ENCODE results near the gene MAP6. TPM values are rescaled to one million over a fixed set of nuclear protein-coding genes. Genes with fewer than 3 reads are reported as not detected.

Gene MAP6
- polyA plus RNA-seq, 1 experiment: 1.5 TPM

- ChIA-PET POLR2A (interaction anchor here (1.2 kb wide), 1 partner anchor 29 kb away, joined by 5 read pairs; no protein-coding TSS in a partner anchor), CTCF (interaction anchor here (0.7 to 1.0 kb wide), 2 partner anchors 9 to 152 kb away, joined by 3 to 5 read pairs; no protein-coding TSS in a partner anchor)
- Histone ChIP-seq H3K27ac (ENCODE audit: low read depth, low read length) (no peak overlapping the region), H3K9me3 (ENCODE audit: control insufficient read depth, insufficient read depth, low read length) (no peaks in the 10 kb centered on the region), H3K27me3 (ENCODE audit: control insufficient read depth, insufficient read depth, low read length) (peaks cover 3% of the 10 kb centered on the region), H3K4me3 (ENCODE audit: low read depth, low read length) (no peak overlapping the region)
- no peak for TF ChIP-seq CTCF (IDR thresholded peaks at IDR 0.05; ENCODE audit: low read depth, low read length)
- no peak for DNase-seq (ENCODE audit: low read depth, low spot score)
Measured at GRCh38 chr11:75541193-75542087, 127.4 kb downstream of the MAP6 start.

- Histone ChIP-seq H3K9me3 (ENCODE audit: control insufficient read depth, insufficient read depth, low read length) (no peaks in the 10 kb centered on the region), H3K27me3 (ENCODE audit: control insufficient read depth, insufficient read depth, low read length) (peaks cover 3% of the 10 kb centered on the region), H3K4me3 (ENCODE audit: low read depth, low read length) (no peak overlapping the region), H3K27ac (ENCODE audit: low read depth, low read length) (no peak overlapping the region)
- DNase-seq (ENCODE audit: low read depth, low spot score): no peak
- TF ChIP-seq CTCF (IDR thresholded peaks at IDR 0.05; ENCODE audit: low read depth, low read length): no peak
- POLR2A ChIA-PET: no interaction called here
- CTCF ChIA-PET: interaction anchor here (0.7 kb wide), 1 partner anchor 95 kb away, joined by 7 read pairs; no protein-coding TSS in a partner anchor
Measured at GRCh38 chr11:75539459-75540334, 129.1 kb downstream of the MAP6 start.

- no peaks in the 10 kb centered on the region for H3K27me3 ChIP-seq (ENCODE audit: control insufficient read depth, insufficient read depth, low read length)
- no peak overlapping the region for H3K27ac ChIP-seq (ENCODE audit: low read depth, low read length)
- DNase-seq (ENCODE audit: low read depth, low spot score): no peak
- no peaks in the 10 kb centered on the region for H3K9me3 ChIP-seq (ENCODE audit: control insufficient read depth, insufficient read depth, low read length)
- TF ChIP-seq CTCF (IDR thresholded peaks at IDR 0.05; ENCODE audit: low read depth, low read length): no peak
- ChIA-PET POLR2A (no interaction called here), CTCF (interaction anchor here (0.6 to 1.3 kb wide), 3 partner anchors 9 to 1038 kb away, joined by 3 read pairs; no protein-coding TSS in a partner anchor)
- no peak overlapping the region for H3K4me3 ChIP-seq (ENCODE audit: low read depth, low read length)
Measured at GRCh38 chr11:75538150-75538942, 130.5 kb downstream of the MAP6 start.

GRCh38 chr11:75537740-75538139 is 131.1 kb downstream of the MAP6 start:
- TF ChIP-seq CTCF (IDR thresholded peaks at IDR 0.05; ENCODE audit: low read depth, low read length): no peak
- H3K4me3 ChIP-seq (ENCODE audit: low read depth, low read length): no peak overlapping the region
- POLR2A ChIA-PET: no interaction called here
- H3K9me3 ChIP-seq (ENCODE audit: control insufficient read depth, insufficient read depth, low read length): no peaks in the 10 kb centered on the region
- H3K27me3 ChIP-seq (ENCODE audit: control insufficient read depth, insufficient read depth, low read length): no peaks in the 10 kb centered on the region
- no peak for DNase-seq (ENCODE audit: low read depth, low spot score)
- no peak overlapping the region for H3K27ac ChIP-seq (ENCODE audit: low read depth, low read length)
- CTCF ChIA-PET: interaction anchor here (1.2 to 1.3 kb wide), 2 partner anchors 8 to 92 kb away, joined by 3 read pairs; no protein-coding TSS in a partner anchor

Small RNAs within 50 kb of the gene (small RNA-seq; reads per million reads assigned to genes)
- gene AP001922.4 (ENCODE audit: insufficient read length, low read depth): not detected

Other genes starting within 250 kb of the MAP6 start
- gene KLHL35, start 235.8 kb downstream of the MAP6 start, polyA plus RNA-seq (2011; rRNA removed): 0.81 and 1.0 TPM in 2 replicates
- gene GDPD5, start 143.1 kb downstream of the MAP6 start, polyA plus RNA-seq (2011; rRNA removed): 1.4 and 1.9 TPM in 2 replicates
- gene SERPINH1, start 106.8 kb downstream of the MAP6 start, polyA plus RNA-seq (2011; rRNA removed): 881 and 1,147 TPM in 2 replicates
- not detected in 2 replicates for gene MOGAT2, start 48.8 kb upstream of the MAP6 start, polyA plus RNA-seq (2011; rRNA removed)
- 0.43 and 0.56 TPM in 2 replicates for gene DGAT2, start 99.7 kb upstream of the MAP6 start, polyA plus RNA-seq (2011; rRNA removed)
- 8.9 and 11.6 TPM in 2 replicates for gene UVRAG, start 146.2 kb upstream of the MAP6 start, polyA plus RNA-seq (2011; rRNA removed)